SK-N-SH (cell line): Measurements from ENCODE around the gene SERPINB8. TPM values are rescaled to one million over a fixed set of nuclear protein-coding genes. Genes with fewer than 3 reads are reported as not detected.

Experiments used
- CTCF ChIA-PET: fragments of 300-600, 350-600 bp; formaldehyde crosslinking; extraction: SDS; loops from one replicate; lab custom pipeline; 2021; lab: Yijun Ruan, JAX
- POLR2A ChIA-PET: fragments of 350-600 bp; sonication (Branson Sonifier 250); formaldehyde crosslinking; extraction: SDS; loops from one replicate; lab custom pipeline; 2020; ENCODE audit warnings: antibody characterized with exemption, inconsistent platforms; lab: Yijun Ruan, JAX
- DNase-seq: peaks from one replicate; pipeline ENCODE4 v3.0.0; 2012
- H2AFZ ChIP-seq: fragments of 200-600 bp; sonication (generic); 2 replicates; pipeline ENCODE4 v1.8.1; 2016; ENCODE audit warnings: antibody characterized with exemption, mild to moderate bottlenecking, low read depth
- H3F3A ChIP-seq: fragments of 200-600 bp; sonication (generic); replicated peaks from 2 replicates; pipeline ENCODE3; 2016; ENCODE audit warnings: antibody characterized with exemption, mild to moderate bottlenecking; ENCODE audit not compliant: insufficient read depth
- H3K27ac ChIP-seq, 2 experiments: fragments of 200-500 bp in 1 of 2; fragments of 200-600 bp in 1 of 2; sonication (Bioruptor generic) in 1 of 2; sonication (generic), shearing (Covaris generic) in 1 of 2; 2 replicates each; pipeline versions ENCODE4 v1.5.1 to v1.6.1; 2014 to 2016; ENCODE audit warnings: low read depth in 2 of 2, inconsistent platforms in 1 of 2, low read length in 1 of 2, mild to moderate bottlenecking in 1 of 2, mixed read lengths in 1 of 2
- H3K27me3 ChIP-seq: fragments of 200-600 bp; sonication (generic), shearing (Covaris generic); 2 replicates; pipeline ENCODE4 v1.6.1; 2016; ENCODE audit warnings: mixed run types; ENCODE audit not compliant: insufficient read depth
- H3K36me3 ChIP-seq, 2 experiments: fragments of 200-500 bp in 1 of 2; fragments of 200-600 bp in 1 of 2; sonication (Bioruptor generic) in 1 of 2; sonication (generic) in 1 of 2; replicated peaks in 1 of 2; 2 replicates each; pipeline versions ENCODE3 to v1.5.1; 2014 to 2016; ENCODE audit warnings: low read length in 1 of 2, mild to moderate bottlenecking in 1 of 2; ENCODE audit not compliant: insufficient read depth in 2 of 2, control insufficient read depth in 1 of 2
- H3K4me1 ChIP-seq, 2 experiments: fragments of 200-500 bp in 1 of 2; fragments of 200-600 bp in 1 of 2; sonication (Bioruptor generic) in 1 of 2; sonication (generic), shearing (Covaris generic) in 1 of 2; 2 replicates each; pipeline versions ENCODE4 v1.5.1 to v1.6.1; 2014 to 2016; ENCODE audit warnings: low read depth in 1 of 2, low read length in 1 of 2, mixed run types in 1 of 2; ENCODE audit not compliant: insufficient read depth in 2 of 2, control insufficient read depth in 1 of 2
- H3K4me2 ChIP-seq: fragments of 200-600 bp; sonication (generic), shearing (Covaris generic); 2 replicates; pipeline ENCODE4 v1.6.1; 2017; ENCODE audit warnings: mixed run types
- H3K4me3 ChIP-seq, 2 experiments: fragments of 200-500 bp in 1 of 2; fragments of 200-600 bp in 1 of 2; sonication (Bioruptor generic) in 1 of 2; sonication (generic), shearing (Covaris generic) in 1 of 2; 2 replicates each; pipeline versions ENCODE4 v1.5.1 to v1.8.1; 2014 to 2016; ENCODE audit warnings: low read depth in 2 of 2, inconsistent platforms in 1 of 2, low read length in 1 of 2, mild to moderate bottlenecking in 1 of 2, mixed read lengths in 1 of 2, moderate library complexity in 1 of 2
- H3K79me2 ChIP-seq: fragments of 200-600 bp; sonication (generic); 2 replicates; pipeline ENCODE4 v1.8.1; 2017; ENCODE audit warnings: mild to moderate bottlenecking; ENCODE audit not compliant: insufficient read depth
- H3K9ac ChIP-seq: fragments of 200-600 bp; sonication (generic); 2 replicates; pipeline ENCODE4 v1.6.1; 2017; ENCODE audit warnings: mixed run types
- H3K9me2 ChIP-seq: fragments of 200-600 bp; sonication (generic); 2 replicates; pipeline ENCODE4 v1.6.1; 2017; ENCODE audit warnings: mixed run types
- H3K9me3 ChIP-seq: fragments of 200-600 bp; sonication (generic); 2 replicates; pipeline ENCODE4 v1.6.1; 2017; ENCODE audit warnings: mixed run types, mild to moderate bottlenecking, moderate library complexity
- H4K20me1 ChIP-seq: fragments of 200-600 bp; sonication (generic); 2 replicates; pipeline ENCODE4 v1.6.1; 2017; ENCODE audit warnings: mild to moderate bottlenecking, mixed run types; ENCODE audit not compliant: insufficient read depth
- CHD2 ChIP-seq: fragments of 150-350 bp; IDR thresholded peaks from 2 replicates; pipeline ENCODE4 v1.6.1; 2018; ENCODE audit warnings: low read length; ENCODE audit not compliant: partially characterized antibody
- EP300 ChIP-seq, 2 experiments: IDR thresholded peaks; 2 replicates each; pipeline versions ENCODE4 v1.4.0 to v1.6.1; 2012; ENCODE audit warnings: borderline replicate concordance in 1 of 2, low read depth in 1 of 2, low read length in 1 of 2
- EZH2phosphoT487 ChIP-seq: fragments of 200-600 bp; sonication (generic); IDR thresholded peaks from 2 replicates; pipeline ENCODE4 v1.6.1; 2017; ENCODE audit warnings: low read depth, mixed run types, mild to moderate bottlenecking, antibody characterized with exemption, moderate library complexity, borderline replicate concordance
- FOXM1 ChIP-seq: IDR thresholded peaks from 2 replicates; pipeline ENCODE4 v1.4.0; 2012; ENCODE audit warnings: low read depth, mild to moderate bottlenecking
- GATA2 ChIP-seq: sonication (generic); formaldehyde crosslinking; IDR thresholded peaks from 2 replicates; pipeline ENCODE4 v1.5.0; 2020; ENCODE audit warnings: mild to moderate bottlenecking, missing genetic modification reagents
- MEF2A ChIP-seq: IDR thresholded peaks from 2 replicates; pipeline ENCODE4 v1.4.0; 2012; ENCODE audit warnings: low read depth, borderline replicate concordance
- POLR2AphosphoS5 ChIP-seq: IDR thresholded peaks from 2 replicates; pipeline ENCODE4 v1.6.1; 2012; ENCODE audit warnings: low read depth, low read length
- YY1 ChIP-seq: IDR thresholded peaks from 2 replicates; pipeline ENCODE4 v1.4.0; 2012; ENCODE audit warnings: low read depth, mild to moderate bottlenecking
- ZBTB33 ChIP-seq: IDR thresholded peaks from 2 replicates; pipeline ENCODE4 v1.4.0; 2012; ENCODE audit warnings: low read depth, borderline replicate concordance
- WGBS: methylation state at CpG from one replicate; pipeline ENCODE4 v1.1.6; 2017; ENCODE audit warnings: low lambda C conversion rate; 5-methylcytosine and 5-hydroxymethylcytosine counted together
- polyA plus RNA-seq, 3 experiments: library from polyadenylated mRNA; depleted of rRNA; stranded (reverse); fragments of >200 nt; gene quantifications; 2 replicates each; pipeline ENCODE4 v1.2.3, GENCODE V29; 2012
- TF ChIP-seq, protein P1 (sequence below): IDR thresholded peaks from 2 replicates; pipeline ENCODE4; 2012
- TF ChIP-seq, protein P2 (sequence below): IDR thresholded peaks from 2 replicates; pipeline ENCODE4 v1.4.0; 2012; ENCODE audit warnings: low read depth
- TF ChIP-seq, protein P3 (sequence below): IDR thresholded peaks from 2 replicates; pipeline ENCODE4 v1.4.0; 2012; ENCODE audit warnings: low read depth, borderline replicate concordance

Gene SERPINB8
- polyA plus RNA-seq, 1 of the 3 experiments (the other 2 are of a cell fraction), result 3.4 TPM

- ChIA-PET CTCF (interaction anchor here (1.0 to 3.3 kb wide), 3 partner anchors 10 to 41 kb away, joined by 3 to 14 read pairs (median 13); no protein-coding TSS in a partner anchor), POLR2A (no interaction called here)
- no peak for DNase-seq
- 29% methylated on average over 5 of the region's 5 CpGs for WGBS
- Histone ChIP-seq H3F3A (no peaks in the 10 kb centered on the region), H3K4me2 (no peak overlapping the region), H3K9me3 (no peaks in the 10 kb centered on the region), H3K9me2 (no peaks in the 10 kb centered on the region), H3K27ac (no peak overlapping the region), H4K20me1 (no peaks in the 10 kb centered on the region), H3K36me3 (no peaks in the 10 kb centered on the region), H2AFZ (no peak overlapping the region), H3K9ac (no peak overlapping the region)
- TF ChIP-seq, protein P1, sequence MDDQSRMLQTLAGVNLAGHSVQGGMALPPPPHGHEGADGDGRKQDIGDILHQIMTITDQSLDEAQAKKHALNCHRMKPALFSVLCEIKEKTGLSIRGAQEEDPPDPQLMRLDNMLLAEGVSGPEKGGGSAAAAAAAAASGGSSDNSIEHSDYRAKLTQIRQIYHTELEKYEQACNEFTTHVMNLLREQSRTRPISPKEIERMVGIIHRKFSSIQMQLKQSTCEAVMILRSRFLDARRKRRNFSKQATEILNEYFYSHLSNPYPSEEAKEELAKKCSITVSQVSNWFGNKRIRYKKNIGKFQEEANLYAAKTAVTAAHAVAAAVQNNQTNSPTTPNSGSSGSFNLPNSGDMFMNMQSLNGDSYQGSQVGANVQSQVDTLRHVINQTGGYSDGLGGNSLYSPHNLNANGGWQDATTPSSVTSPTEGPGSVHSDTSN, result no peak
- no peak for TF ChIP-seq MEF2A
- TF ChIP-seq EP300 (IDR thresholded peaks at IDR 0.05; ENCODE audit: borderline replicate concordance in 1 of 2, low read depth in 1 of 2, low read length in 1 of 2), result no peak
- TF ChIP-seq, all 33 proteins: peak for 0
- no peaks in the 10 kb centered on the region; a peak in 1 of 4 replicates for H3K4me1 ChIP-seq
- no peaks in the 10 kb centered on the region for H3K79me2 ChIP-seq
- peaks cover 8% of the 10 kb centered on the region; the same call in 1 of the 2 replicates for H3K27me3 ChIP-seq
- no peak overlapping the region for H3K4me3 ChIP-seq
Measured at GRCh38 chr18:63953811-63954210, 16.1 kb upstream of the SERPINB8 start.

GRCh38 chr18:63956755-63957154, 13.1 kb upstream of the SERPINB8 start:
- H3K4me1 ChIP-seq, result no peaks in the 10 kb centered on the region
- no peaks in the 10 kb centered on the region for H3K9me2 ChIP-seq
- CTCF ChIA-PET, result no interaction called here
- 19% methylated on average over 4 of the region's 4 CpGs for WGBS
- H3F3A ChIP-seq, result no peaks in the 10 kb centered on the region
- H3K9ac ChIP-seq, result no peak overlapping the region
- no peak overlapping the region for H2AFZ ChIP-seq
- H3K9me3 ChIP-seq, result no peaks in the 10 kb centered on the region
- H4K20me1 ChIP-seq, result no peaks in the 10 kb centered on the region
- POLR2A ChIA-PET, result no interaction called here
- H3K27me3 ChIP-seq, result peaks cover 16% of the 10 kb centered on the region; the same call in 1 of the 2 replicates
- TF ChIP-seq POLR2AphosphoS5 (no peak), GATA2 (CRISPR knock-in tag) (no peak), FOXM1 (no peak), YY1 (no peak), ZBTB33 (no peak), CHD2 (no peak), EZH2phosphoT487 (no peak), MEF2A (no peak)
- TF ChIP-seq, protein P2, sequence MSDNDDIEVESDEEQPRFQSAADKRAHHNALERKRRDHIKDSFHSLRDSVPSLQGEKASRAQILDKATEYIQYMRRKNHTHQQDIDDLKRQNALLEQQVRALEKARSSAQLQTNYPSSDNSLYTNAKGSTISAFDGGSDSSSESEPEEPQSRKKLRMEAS, result no peak
- TF ChIP-seq, protein P3, sequence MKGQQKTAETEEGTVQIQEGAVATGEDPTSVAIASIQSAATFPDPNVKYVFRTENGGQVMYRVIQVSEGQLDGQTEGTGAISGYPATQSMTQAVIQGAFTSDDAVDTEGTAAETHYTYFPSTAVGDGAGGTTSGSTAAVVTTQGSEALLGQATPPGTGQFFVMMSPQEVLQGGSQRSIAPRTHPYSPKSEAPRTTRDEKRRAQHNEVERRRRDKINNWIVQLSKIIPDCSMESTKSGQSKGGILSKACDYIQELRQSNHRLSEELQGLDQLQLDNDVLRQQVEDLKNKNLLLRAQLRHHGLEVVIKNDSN, result no peak
- TF ChIP-seq, protein P1, result no peak
- H3K79me2 ChIP-seq, result no peaks in the 10 kb centered on the region
- no peak overlapping the region for H3K4me3 ChIP-seq
- DNase-seq, result no peak
- H3K36me3 ChIP-seq, result no peaks in the 10 kb centered on the region
- no peak overlapping the region for H3K27ac ChIP-seq
- no peak overlapping the region for H3K4me2 ChIP-seq
